HEK293 (cell line): Measurements from ENCODE around the gene AGPAT1.
A peak's percentile ranks its signal among the peaks of the same experiment; 100 is the strongest.

ENCODE experiments used
- CTCF ChIA-PET: fragments of 350-600 bp; formaldehyde crosslinking; extraction: SDS; loops from one replicate; lab custom pipeline; 2021; ENCODE audit warnings: antibody characterized with exemption; lab: Yijun Ruan, JAX
- POLR2A ChIA-PET: fragments of 300-600 bp; formaldehyde crosslinking; extraction: SDS; loops from one replicate; lab custom pipeline; 2020; ENCODE audit warnings: antibody characterized with exemption, inconsistent platforms; lab: Yijun Ruan, JAX
- H3K27ac ChIP-seq: fragments of 200-500 bp; sonication (Bioruptor generic); 2 replicates; pipeline ENCODE4 v1.5.1; 2014; ENCODE audit warnings: low read depth, low read length, control low read depth, inconsistent platforms; ENCODE audit errors: extremely low read depth
- H3K36me3 ChIP-seq, 2 experiments: fragments of 200-500 bp in 1 of 2; sonication (Bioruptor generic) in 1 of 2; 1 replicate in 1 of 2; 2 replicates in 1 of 2; pipeline ENCODE4 v1.5.1; 2014 to 2017; ENCODE audit warnings: inconsistent platforms in 2 of 2, low read length in 2 of 2; ENCODE audit not compliant: control insufficient read depth in 2 of 2, insufficient read depth in 1 of 2
- H3K4me1 ChIP-seq: fragments of 200-500 bp; sonication (Bioruptor generic); 2 replicates; pipeline ENCODE4 v1.5.1; 2014; ENCODE audit warnings: mild to moderate bottlenecking, low read length, inconsistent platforms; ENCODE audit not compliant: control insufficient read depth, insufficient read depth
- H3K4me3 ChIP-seq: 2 replicates; pipeline ENCODE4 v1.5.1; 2011; ENCODE audit warnings: low read depth, mild to moderate bottlenecking, control low read depth, low read length, moderate library complexity
- H3K9me3 ChIP-seq: fragments of 200-500 bp; sonication (Bioruptor generic); 2 replicates; pipeline ENCODE4 v1.5.1; 2014; ENCODE audit warnings: low read depth, low read length, inconsistent platforms; ENCODE audit not compliant: control insufficient read depth, insufficient read depth
- BCL11B ChIP-seq: fragments of 450-650 bp; formaldehyde crosslinking; IDR thresholded peaks from 2 replicates; pipeline ENCODE4 v1.5.1; 2016; ENCODE audit warnings: low read depth, missing biosample characterization, missing genetic modification characterization
- GLIS1 ChIP-seq: fragments of 450-650 bp; formaldehyde crosslinking; IDR thresholded peaks from 2 replicates; pipeline ENCODE4 v1.5.1; 2016; ENCODE audit warnings: missing biosample characterization, missing genetic modification characterization
- KLF9 ChIP-seq: fragments of 450-650 bp; formaldehyde crosslinking; IDR thresholded peaks from 2 replicates; pipeline ENCODE4 v1.5.1; 2016; ENCODE audit warnings: missing biosample characterization, missing genetic modification characterization, low read depth
- TCF7L2 ChIP-seq: IDR thresholded peaks from 2 replicates; pipeline ENCODE4 v1.6.1; 2011; ENCODE audit warnings: low read depth, mild to moderate bottlenecking, inconsistent platforms, low read length, moderate library complexity, borderline replicate concordance
- TRIM28 ChIP-seq: IDR thresholded peaks from 2 replicates; pipeline ENCODE4 v1.6.1; 2011; ENCODE audit warnings: low read length, control low read depth, borderline replicate concordance
- ZIC2 ChIP-seq: fragments of 450-650 bp; formaldehyde crosslinking; IDR thresholded peaks from 2 replicates; pipeline ENCODE4 v1.5.1; 2016; ENCODE audit warnings: missing biosample characterization, missing genetic modification characterization
- ZNF121 ChIP-seq: fragments of 450-650 bp; formaldehyde crosslinking; IDR thresholded peaks from 2 replicates; pipeline ENCODE4 v1.5.1; 2016; ENCODE audit warnings: missing biosample characterization, missing genetic modification characterization
- ZNF155 ChIP-seq: fragments of 450-650 bp; formaldehyde crosslinking; IDR thresholded peaks from 2 replicates; pipeline ENCODE4 v1.5.1; 2016; ENCODE audit warnings: missing biosample characterization, missing genetic modification characterization
- ZNF184 ChIP-seq: fragments of 450-650 bp; IDR thresholded peaks from 2 replicates; pipeline ENCODE4 v1.5.1; 2018; ENCODE audit warnings: missing biosample characterization, mild to moderate bottlenecking, missing genetic modification characterization
- ZNF280C ChIP-seq: fragments of 450-650 bp; formaldehyde crosslinking; IDR thresholded peaks from 2 replicates; pipeline ENCODE4 v1.5.1; 2016; ENCODE audit warnings: missing biosample characterization, missing genetic modification characterization
- ZNF518A ChIP-seq: fragments of 450-650 bp; formaldehyde crosslinking; conservative IDR thresholded peaks from 2 replicates; pipeline ENCODE4 v1.5.1; 2016; ENCODE audit warnings: low read depth, missing biosample characterization, missing genetic modification characterization
- ZNF610 ChIP-seq: fragments of 450-650 bp; formaldehyde crosslinking; IDR thresholded peaks from 2 replicates; pipeline ENCODE4 v1.5.1; 2016; ENCODE audit warnings: missing biosample characterization, missing genetic modification characterization, borderline replicate concordance
- ZNF624 ChIP-seq: fragments of 450-650 bp; formaldehyde crosslinking; IDR thresholded peaks from 2 replicates; pipeline ENCODE4 v1.5.1; 2017; ENCODE audit warnings: missing biosample characterization, missing genetic modification characterization
- ZNF658 ChIP-seq: fragments of 450-650 bp; formaldehyde crosslinking; IDR thresholded peaks from 2 replicates; pipeline ENCODE4; 2016; ENCODE audit warnings: missing biosample characterization, missing genetic modification characterization
- ZNF660 ChIP-seq: fragments of 450-650 bp; IDR thresholded peaks from 2 replicates; pipeline ENCODE4 v1.5.1; 2018; ENCODE audit warnings: missing biosample characterization, mild to moderate bottlenecking, missing genetic modification characterization
- ZNF76 ChIP-seq: fragments of 450-650 bp; formaldehyde crosslinking; IDR thresholded peaks from 2 replicates; pipeline ENCODE4; 2016; ENCODE audit warnings: low read depth, missing biosample characterization, missing genetic modification characterization, borderline replicate concordance
- ZNF776 ChIP-seq: fragments of 450-650 bp; formaldehyde crosslinking; IDR thresholded peaks from 2 replicates; pipeline ENCODE4 v1.5.0; 2017; ENCODE audit warnings: missing biosample characterization, missing genetic modification characterization, borderline replicate concordance
- ZNF791 ChIP-seq: fragments of 450-650 bp; formaldehyde crosslinking; IDR thresholded peaks from 2 replicates; pipeline ENCODE4 v1.5.1; 2016; ENCODE audit warnings: missing biosample characterization, missing genetic modification characterization
- TF ChIP-seq, protein P1 (sequence below): fragments of 450-650 bp; formaldehyde crosslinking; IDR thresholded peaks from 2 replicates; pipeline ENCODE4 v1.5.1; 2017; ENCODE audit warnings: missing biosample characterization, mild to moderate bottlenecking, missing genetic modification characterization, moderate library complexity

Gene AGPAT1

DNA sequence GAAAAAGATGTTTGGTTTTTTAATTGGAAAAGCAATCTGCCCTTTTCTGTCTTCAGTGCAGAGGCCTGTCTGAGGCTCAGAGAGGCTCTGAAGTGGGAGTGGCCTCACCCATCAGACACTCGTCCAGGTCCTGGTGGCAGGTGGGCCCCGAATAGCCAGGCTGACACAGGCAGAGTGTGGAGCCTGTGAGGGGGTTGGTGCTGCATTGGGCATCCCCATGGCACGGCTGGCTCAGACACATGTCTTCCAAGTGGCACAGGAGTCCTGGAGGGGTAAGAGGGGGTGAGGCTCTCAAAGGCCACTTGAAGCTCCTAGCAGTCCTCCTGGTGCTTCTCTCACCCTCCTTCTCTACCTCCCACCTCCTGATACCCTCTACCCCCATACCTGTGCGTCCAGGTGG, 44.1 kb upstream of the AGPAT1 start (continued):
- TF ChIP-seq BCL11B (no peak), ZNF121 (no peak), ZNF518A (tag by site-specific recombination) (no peak)
- TF ChIP-seq, all 188 proteins: peak for 0

- CTCF ChIA-PET = interaction anchor here (1.0 kb wide), 1 partner anchor 25 kb away, joined by 5 read pairs; no protein-coding TSS in a partner anchor
- H3K4me1 ChIP-seq = no peaks in the 10 kb centered on the region
- no peaks in the 10 kb centered on the region for H3K36me3 ChIP-seq
- H3K4me3 ChIP-seq = no peak overlapping the region
- no peak overlapping the region for H3K27ac ChIP-seq
- H3K9me3 ChIP-seq = no peaks in the 10 kb centered on the region
- TF ChIP-seq ZNF155 (tag by site-specific recombination) (no peak), ZNF776 (tag by site-specific recombination) (no peak), GLIS1 (tag by site-specific recombination) (peak; percentile 27), ZIC2 (peak; percentile 19; the same call in 1 of the 2 replicates)
- TF ChIP-seq, protein P1, sequence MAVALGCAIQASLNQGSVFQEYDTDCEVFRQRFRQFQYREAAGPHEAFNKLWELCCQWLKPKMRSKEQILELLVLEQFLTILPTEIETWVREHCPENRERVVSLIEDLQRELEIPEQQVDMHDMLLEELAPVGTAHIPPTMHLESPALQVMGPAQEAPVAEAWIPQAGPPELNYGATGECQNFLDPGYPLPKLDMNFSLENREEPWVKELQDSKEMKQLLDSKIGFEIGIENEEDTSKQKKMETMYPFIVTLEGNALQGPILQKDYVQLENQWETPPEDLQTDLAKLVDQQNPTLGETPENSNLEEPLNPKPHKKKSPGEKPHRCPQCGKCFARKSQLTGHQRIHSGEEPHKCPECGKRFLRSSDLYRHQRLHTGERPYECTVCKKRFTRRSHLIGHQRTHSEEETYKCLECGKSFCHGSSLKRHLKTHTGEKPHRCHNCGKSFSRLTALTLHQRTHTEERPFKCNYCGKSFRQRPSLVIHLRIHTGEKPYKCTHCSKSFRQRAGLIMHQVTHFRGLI = peak; percentile 94
- TF ChIP-seq, all 188 proteins: peak for 3
- POLR2A ChIA-PET = no interaction called here
Measured at GRCh38 chr6:32218167-32218566, 42.3 kb upstream of the AGPAT1 start.

- CTCF ChIA-PET = no interaction called here
- no peaks in the 10 kb centered on the region for H3K36me3 ChIP-seq
- TF ChIP-seq ZNF280C (tag by site-specific recombination) = no peak
- no peak for TF ChIP-seq ZNF660 (tag by site-specific recombination)
- no peak for TF ChIP-seq ZNF791 (tag by site-specific recombination)
- no peak for TF ChIP-seq TCF7L2
- TF ChIP-seq KLF9 (tag by site-specific recombination) = no peak
- TF ChIP-seq ZNF76 (tag by site-specific recombination) = no peak
- no peak for TF ChIP-seq ZNF658 (tag by site-specific recombination)
- no peak for TF ChIP-seq ZNF610 (tag by site-specific recombination)
- no peak for TF ChIP-seq ZNF184 (tag by site-specific recombination)
- no peak for TF ChIP-seq ZNF624 (tag by site-specific recombination)
- no peak for TF ChIP-seq TRIM28
- TF ChIP-seq ZNF121 = no peak
- TF ChIP-seq, all 188 proteins: peak for 0
- H3K27ac ChIP-seq = no peak overlapping the region
- H3K4me3 ChIP-seq = no peak overlapping the region
- no peaks in the 10 kb centered on the region for H3K9me3 ChIP-seq
- POLR2A ChIA-PET = no interaction called here
- H3K4me1 ChIP-seq = no peaks in the 10 kb centered on the region
Measured at GRCh38 chr6:32216998-32217397, 41.1 kb upstream of the AGPAT1 start.
